ENCODE data around the gene GALT.

DNA sequence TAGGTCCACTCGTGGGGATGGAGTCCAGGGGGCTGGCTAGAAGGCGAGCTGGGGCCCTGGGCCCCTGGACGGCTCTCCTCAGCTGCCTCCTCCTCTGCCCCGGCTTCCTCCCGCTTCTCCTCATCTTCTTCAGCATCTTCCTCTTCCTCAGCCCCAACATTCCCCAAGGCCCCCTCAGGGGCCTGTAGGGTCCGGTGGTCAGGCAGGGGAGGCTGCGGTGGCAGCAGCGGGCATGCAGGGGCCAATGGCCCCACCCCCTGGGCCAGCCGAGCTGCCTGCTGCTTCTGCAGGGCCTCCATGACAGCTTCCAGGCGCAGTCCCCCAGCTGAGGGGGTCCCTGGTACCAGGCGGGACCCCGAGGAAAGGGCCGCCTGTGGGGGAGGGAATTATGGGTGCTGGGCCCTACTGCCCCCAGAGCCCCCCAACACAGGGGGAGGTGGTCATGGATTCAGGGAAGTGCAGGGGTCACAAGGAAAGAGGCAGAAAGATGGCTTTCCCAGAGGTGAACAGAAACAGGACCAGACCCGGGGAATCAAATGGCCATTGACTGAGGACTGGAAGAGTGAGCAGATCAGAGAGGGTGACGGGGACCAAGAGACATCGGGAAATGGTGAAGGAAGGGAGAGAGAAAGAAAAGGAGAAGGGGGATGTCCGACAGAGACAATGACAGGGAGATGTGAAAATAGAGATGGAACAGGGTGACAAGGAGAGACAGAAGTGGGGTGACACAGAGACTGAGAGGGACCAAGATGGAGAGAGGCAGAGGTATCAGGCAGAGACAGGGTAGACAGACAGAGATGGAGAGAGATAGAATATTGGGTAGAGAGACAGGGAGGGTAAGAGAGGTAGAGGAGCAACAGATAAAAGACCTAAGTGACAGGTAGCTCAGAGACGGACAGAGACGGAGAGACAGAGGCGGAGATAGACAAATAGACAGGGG is 18.5 kb upstream of the GALT start:
- TF ChIP-seq, protein P1, sequence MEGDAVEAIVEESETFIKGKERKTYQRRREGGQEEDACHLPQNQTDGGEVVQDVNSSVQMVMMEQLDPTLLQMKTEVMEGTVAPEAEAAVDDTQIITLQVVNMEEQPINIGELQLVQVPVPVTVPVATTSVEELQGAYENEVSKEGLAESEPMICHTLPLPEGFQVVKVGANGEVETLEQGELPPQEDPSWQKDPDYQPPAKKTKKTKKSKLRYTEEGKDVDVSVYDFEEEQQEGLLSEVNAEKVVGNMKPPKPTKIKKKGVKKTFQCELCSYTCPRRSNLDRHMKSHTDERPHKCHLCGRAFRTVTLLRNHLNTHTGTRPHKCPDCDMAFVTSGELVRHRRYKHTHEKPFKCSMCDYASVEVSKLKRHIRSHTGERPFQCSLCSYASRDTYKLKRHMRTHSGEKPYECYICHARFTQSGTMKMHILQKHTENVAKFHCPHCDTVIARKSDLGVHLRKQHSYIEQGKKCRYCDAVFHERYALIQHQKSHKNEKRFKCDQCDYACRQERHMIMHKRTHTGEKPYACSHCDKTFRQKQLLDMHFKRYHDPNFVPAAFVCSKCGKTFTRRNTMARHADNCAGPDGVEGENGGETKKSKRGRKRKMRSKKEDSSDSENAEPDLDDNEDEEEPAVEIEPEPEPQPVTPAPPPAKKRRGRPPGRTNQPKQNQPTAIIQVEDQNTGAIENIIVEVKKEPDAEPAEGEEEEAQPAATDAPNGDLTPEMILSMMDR (conservative IDR thresholded peaks at IDR 0.05 in 1 of 2, IDR thresholded peaks at IDR 0.05 in 1 of 2; ENCODE audit: extremely low read depth in 1 of 2, insufficient read depth in 1 of 2, low read depth in 1 of 2, low read length in 2 of 2), result no peak
- peak; percentile 30 for TF ChIP-seq EZH2 (IDR thresholded peaks at IDR 0.05; ENCODE audit: borderline replicate concordance, low read length)
